H7 (cell line): ENCODE results near the gene ADAMTS17. TPM values are rescaled to one million over a fixed set of nuclear protein-coding genes. Genes with fewer than 3 reads are reported as not detected.

ENCODE experiments used
- DNase-seq: peaks from one replicate; pipeline ENCODE4 v3.0.0; 2012
- H3K27me3 ChIP-seq: 2 replicates; pipeline ENCODE4 v1.6.0; 2011; ENCODE audit warnings: mild to moderate bottlenecking, low read length; ENCODE audit not compliant: control insufficient read depth, insufficient read depth
- H3K36me3 ChIP-seq: replicated peaks from 2 replicates; pipeline ENCODE4 v1.5.1; 2011; ENCODE audit warnings: low read length; ENCODE audit not compliant: control insufficient read depth, insufficient read depth
- H3K4me3 ChIP-seq: 2 replicates; pipeline ENCODE4 v1.5.1; 2011; ENCODE audit warnings: low read depth, mild to moderate bottlenecking, control low read depth, low read length, moderate library complexity; ENCODE audit not compliant: insufficient read depth
- total RNA-seq: library from RNA; depleted of rRNA; stranded (reverse); fragments of >200 nt; shearing (Covaris generic); gene quantifications from 2 replicates; pipeline ENCODE4 v1.2.3, GENCODE V29; 2014

ADAMTS17 gene
- total RNA-seq, 1 experiment from 2014 or later: 0.55 TPM

- H3K4me3 ChIP-seq: no peak overlapping the region
- H3K27me3 ChIP-seq: no peaks in the 10 kb centered on the region
Observed at GRCh38 chr15:100207053-100207452, 134.7 kb downstream of the ADAMTS17 start.

GRCh38 chr15:100206643-100207042 is 135.1 kb downstream of the ADAMTS17 start:
- no peaks in the 10 kb centered on the region for H3K27me3 ChIP-seq
- no peak overlapping the region for H3K4me3 ChIP-seq
- H3K36me3 ChIP-seq: no peaks in the 10 kb centered on the region
- DNase-seq: peak; percentile 67

More at GRCh38 chr15:100207053-100207452, 134.7 kb downstream of the ADAMTS17 start:
- no peak for DNase-seq
- no peaks in the 10 kb centered on the region for H3K36me3 ChIP-seq

- DNase-seq: no peak
- no peak overlapping the region for H3K4me3 ChIP-seq
- H3K27me3 ChIP-seq: no peaks in the 10 kb centered on the region
- no peaks in the 10 kb centered on the region for H3K36me3 ChIP-seq
Observed at GRCh38 chr15:100205549-100206295, 136.1 kb downstream of the ADAMTS17 start.

GRCh38 chr15:100204771-100205170 is 137.0 kb downstream of the ADAMTS17 start:
- H3K4me3 ChIP-seq: no peak overlapping the region
- H3K27me3 ChIP-seq: no peaks in the 10 kb centered on the region
- no peak for DNase-seq
- H3K36me3 ChIP-seq: no peaks in the 10 kb centered on the region

- no peaks in the 10 kb centered on the region for H3K27me3 ChIP-seq
Observed at GRCh38 chr15:100204211-100204610, 137.6 kb downstream of the ADAMTS17 start.

GRCh38 chr15:100202309-100202960 is 139.3 kb downstream of the ADAMTS17 start:
- DNase-seq: no peak
- Histone ChIP-seq H3K36me3 (no peaks in the 10 kb centered on the region), H3K27me3 (no peaks in the 10 kb centered on the region), H3K4me3 (no peak overlapping the region)

More at GRCh38 chr15:100204211-100204610, 137.6 kb downstream of the ADAMTS17 start:
- DNase-seq: no peak
- H3K36me3 ChIP-seq: no peaks in the 10 kb centered on the region
- no peak overlapping the region for H3K4me3 ChIP-seq

GRCh38 chr15:100201376-100202280 is 140.1 kb downstream of the ADAMTS17 start:
- DNase-seq: no peak
- Histone ChIP-seq H3K27me3 (no peaks in the 10 kb centered on the region), H3K4me3 (no peak overlapping the region), H3K36me3 (no peaks in the 10 kb centered on the region)

GRCh38 chr15:100200287-100200880 is 141.4 kb downstream of the ADAMTS17 start:
- Histone ChIP-seq H3K4me3 (no peak overlapping the region), H3K27me3 (no peaks in the 10 kb centered on the region), H3K36me3 (no peaks in the 10 kb centered on the region)
- DNase-seq: no peak

GRCh38 chr15:100199711-100200286 is 142.0 kb downstream of the ADAMTS17 start:
- no peaks in the 10 kb centered on the region for H3K36me3 ChIP-seq
- no peaks in the 10 kb centered on the region for H3K27me3 ChIP-seq
- DNase-seq: no peak

GRCh38 chr15:100198442-100198841 is 143.3 kb downstream of the ADAMTS17 start:
- Histone ChIP-seq H3K27me3 (no peaks in the 10 kb centered on the region), H3K36me3 (no peaks in the 10 kb centered on the region), H3K4me3 (no peak overlapping the region)
- DNase-seq: no peak

More at GRCh38 chr15:100199711-100200286, 142.0 kb downstream of the ADAMTS17 start:
- no peak overlapping the region for H3K4me3 ChIP-seq

GRCh38 chr15:100196326-100197058 is 145.3 kb downstream of the ADAMTS17 start:
- no peak for DNase-seq

GRCh38 chr15:100194996-100195395 is 146.8 kb downstream of the ADAMTS17 start:
- DNase-seq: no peak
- H3K4me3 ChIP-seq: no peak overlapping the region
- H3K27me3 ChIP-seq: no peaks in the 10 kb centered on the region
- no peaks in the 10 kb centered on the region for H3K36me3 ChIP-seq

More at GRCh38 chr15:100196326-100197058, 145.3 kb downstream of the ADAMTS17 start:
- Histone ChIP-seq H3K36me3 (no peaks in the 10 kb centered on the region), H3K27me3 (no peaks in the 10 kb centered on the region), H3K4me3 (no peak overlapping the region)

- Histone ChIP-seq H3K36me3 (no peaks in the 10 kb centered on the region), H3K27me3 (no peaks in the 10 kb centered on the region), H3K4me3 (no peak overlapping the region)
- no peak for DNase-seq
Observed at GRCh38 chr15:100193277-100193860, 148.4 kb downstream of the ADAMTS17 start.
